ENCODE results near the gene LYG2.
A peak's percentile ranks its signal among the peaks of the same experiment; 100 is the strongest.

Gene LYG2

DNA sequence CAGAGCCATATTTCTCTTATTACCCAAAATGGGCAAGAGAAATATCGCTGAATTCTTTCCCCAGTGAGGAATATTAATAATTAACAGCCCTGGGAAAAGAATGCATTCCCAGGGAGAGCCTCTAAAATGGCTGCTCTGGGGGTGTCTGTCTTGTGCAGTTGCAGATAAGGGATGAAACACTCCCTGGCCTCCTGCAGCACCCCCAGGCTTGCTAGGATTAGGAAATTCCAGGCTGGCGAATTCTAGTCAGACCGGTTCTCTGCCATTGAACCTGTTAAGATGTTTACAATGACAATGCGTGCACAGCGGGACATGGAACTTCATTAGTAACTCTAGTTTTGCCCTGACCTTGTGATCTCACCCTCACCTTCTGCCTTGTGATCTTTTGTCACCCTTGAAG lies 50.0 kb downstream of the LYG2 start (continued):
- TF ChIP-seq, protein P1, sequence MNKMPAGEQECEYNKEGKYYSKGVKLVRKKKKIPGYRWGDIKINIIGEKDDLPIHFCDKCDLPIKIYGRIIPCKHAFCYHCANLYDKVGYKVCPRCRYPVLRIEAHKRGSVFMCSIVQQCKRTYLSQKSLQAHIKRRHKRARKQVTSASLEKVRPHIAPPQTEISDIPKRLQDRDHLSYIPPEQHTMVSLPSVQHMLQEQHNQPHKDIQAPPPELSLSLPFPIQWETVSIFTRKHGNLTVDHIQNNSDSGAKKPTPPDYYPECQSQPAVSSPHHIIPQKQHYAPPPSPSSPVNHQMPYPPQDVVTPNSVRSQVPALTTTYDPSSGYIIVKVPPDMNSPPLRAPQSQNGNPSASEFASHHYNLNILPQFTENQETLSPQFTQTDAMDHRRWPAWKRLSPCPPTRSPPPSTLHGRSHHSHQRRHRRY (tag by site-specific recombination; IDR thresholded peaks at IDR 0.05) = no peak
- TF ChIP-seq, protein P2, sequence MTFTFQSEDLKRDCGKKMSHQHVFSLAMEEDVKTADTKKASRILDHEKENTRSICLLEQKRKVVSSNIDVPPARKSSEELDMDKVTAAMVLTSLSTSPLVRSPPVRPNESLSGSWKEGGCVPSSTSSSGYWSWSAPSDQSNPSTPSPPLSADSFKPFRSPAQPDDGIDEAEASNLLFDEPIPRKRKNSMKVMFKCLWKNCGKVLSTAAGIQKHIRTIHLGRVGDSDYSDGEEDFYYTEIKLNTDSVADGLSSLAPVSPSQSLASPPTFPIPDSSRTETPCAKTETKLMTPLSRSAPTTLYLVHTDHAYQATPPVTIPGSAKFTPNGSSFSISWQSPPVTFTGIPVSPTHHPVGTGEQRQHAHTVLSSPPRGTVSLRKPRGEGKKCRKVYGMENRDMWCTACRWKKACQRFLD (tag by site-specific recombination; IDR thresholded peaks at IDR 0.05) = no peak
- TF ChIP-seq KLF7 (tag by site-specific recombination; IDR thresholded peaks at IDR 0.05; ENCODE audit: borderline replicate concordance) (no peak), ZNF560 (tag by site-specific recombination; IDR thresholded peaks at IDR 0.05; ENCODE audit: borderline replicate concordance) (no peak), ZNF223 (tag by site-specific recombination; IDR thresholded peaks at IDR 0.05) (no peak), ZNF132 (tag by site-specific recombination; IDR thresholded peaks at IDR 0.05; ENCODE audit: borderline replicate concordance) (no peak), ZNF19 (tag by site-specific recombination; IDR thresholded peaks at IDR 0.05; ENCODE audit: low read depth) (no peak), ZSCAN30 (tag by site-specific recombination; IDR thresholded peaks at IDR 0.05) (no peak), ZNF658 (tag by site-specific recombination; IDR thresholded peaks at IDR 0.05) (no peak), ZNF510 (tag by site-specific recombination; IDR thresholded peaks at IDR 0.05; ENCODE audit: insufficient replicate concordance) (no peak), ZNF768 (tag by site-specific recombination; IDR thresholded peaks at IDR 0.05) (no peak), ZNF157 (tag by site-specific recombination; IDR thresholded peaks at IDR 0.05) (no peak)
- TF ChIP-seq, protein P3, sequence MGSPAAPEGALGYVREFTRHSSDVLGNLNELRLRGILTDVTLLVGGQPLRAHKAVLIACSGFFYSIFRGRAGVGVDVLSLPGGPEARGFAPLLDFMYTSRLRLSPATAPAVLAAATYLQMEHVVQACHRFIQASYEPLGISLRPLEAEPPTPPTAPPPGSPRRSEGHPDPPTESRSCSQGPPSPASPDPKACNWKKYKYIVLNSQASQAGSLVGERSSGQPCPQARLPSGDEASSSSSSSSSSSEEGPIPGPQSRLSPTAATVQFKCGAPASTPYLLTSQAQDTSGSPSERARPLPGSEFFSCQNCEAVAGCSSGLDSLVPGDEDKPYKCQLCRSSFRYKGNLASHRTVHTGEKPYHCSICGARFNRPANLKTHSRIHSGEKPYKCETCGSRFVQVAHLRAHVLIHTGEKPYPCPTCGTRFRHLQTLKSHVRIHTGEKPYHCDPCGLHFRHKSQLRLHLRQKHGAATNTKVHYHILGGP (tag by site-specific recombination; IDR thresholded peaks at IDR 0.05) = no peak
- TF ChIP-seq, protein P4, sequence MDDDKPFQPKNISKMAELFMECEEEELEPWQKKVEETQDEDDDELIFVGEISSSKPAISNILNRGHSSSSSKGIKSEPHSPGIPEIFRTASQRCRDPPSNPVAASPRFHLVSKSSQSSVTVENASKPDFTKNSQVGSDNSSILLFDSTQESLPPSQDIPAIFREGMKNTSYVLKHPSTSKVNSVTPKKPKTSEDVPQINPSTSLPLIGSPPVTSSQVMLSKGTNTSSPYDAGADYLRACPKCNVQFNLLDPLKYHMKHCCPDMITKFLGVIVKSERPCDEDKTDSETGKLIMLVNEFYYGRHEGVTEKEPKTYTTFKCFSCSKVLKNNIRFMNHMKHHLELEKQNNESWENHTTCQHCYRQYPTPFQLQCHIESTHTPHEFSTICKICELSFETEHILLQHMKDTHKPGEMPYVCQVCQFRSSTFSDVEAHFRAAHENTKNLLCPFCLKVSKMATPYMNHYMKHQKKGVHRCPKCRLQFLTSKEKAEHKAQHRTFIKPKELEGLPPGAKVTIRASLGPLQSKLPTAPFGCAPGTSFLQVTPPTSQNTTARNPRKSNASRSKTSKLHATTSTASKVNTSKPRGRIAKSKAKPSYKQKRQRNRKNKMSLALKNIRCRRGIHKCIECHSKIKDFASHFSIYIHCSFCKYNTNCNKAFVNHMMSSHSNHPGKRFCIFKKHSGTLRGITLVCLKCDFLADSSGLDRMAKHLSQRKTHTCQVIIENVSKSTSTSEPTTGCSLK (tag by site-specific recombination; IDR thresholded peaks at IDR 0.05) = no peak

DNA sequence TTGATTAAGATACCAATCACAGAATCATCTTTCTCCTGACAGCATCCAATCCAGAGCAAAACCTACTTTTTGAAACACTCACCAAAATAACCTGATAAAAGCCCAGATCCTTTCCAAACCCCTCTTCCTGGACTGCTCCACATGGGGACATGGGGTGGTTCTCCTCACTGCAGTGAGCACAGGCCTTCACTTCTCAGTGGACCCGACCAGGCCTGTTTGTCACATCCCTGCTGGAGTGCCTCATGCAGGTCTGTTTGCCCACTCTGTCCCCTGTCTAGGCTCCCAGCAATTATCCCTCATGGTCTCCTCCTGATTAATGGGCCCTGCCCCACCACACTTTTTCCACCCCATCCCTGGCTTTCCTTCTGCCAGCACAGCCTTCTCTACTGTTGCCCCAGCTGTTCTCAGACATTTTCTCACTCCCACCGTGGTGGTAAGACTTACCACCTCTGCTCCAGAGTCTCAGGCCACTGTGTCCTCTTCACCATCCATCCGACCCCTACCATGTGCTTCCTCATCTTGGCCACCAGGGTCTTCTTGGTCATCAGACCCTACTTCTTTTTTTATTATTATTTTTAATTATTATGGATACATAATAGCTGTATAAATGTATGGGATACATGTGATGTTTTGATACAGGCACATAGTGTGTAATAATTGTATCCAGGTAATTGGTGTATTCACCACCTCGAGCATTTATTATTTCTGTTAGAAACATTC lies 53.3 kb downstream of the LYG2 start:
- Histone ChIP-seq H3K9me3 (ENCODE audit: control insufficient read depth, insufficient read depth, low read depth, low read length) (no peaks in the 10 kb centered on the region), H3K27ac (ENCODE audit: extremely low read depth, low read depth, low read length) (no peak overlapping the region), H3K4me1 (ENCODE audit: control insufficient read depth, insufficient read depth, low read length) (no peaks in the 10 kb centered on the region), H3K4me3 (ENCODE audit: low read depth, low read length) (no peak overlapping the region), H3K36me3 (ENCODE audit: control insufficient read depth in 2 of 2, insufficient read depth in 1 of 2, low read length in 2 of 2) (peaks cover 3 to 31% of the 10 kb centered on the region in 2 experiments; a peak in 2 of 3 replicates)
- CTCF ChIA-PET = no interaction called here
- POLR2A ChIA-PET = no interaction called here
- TF ChIP-seq, protein P5, sequence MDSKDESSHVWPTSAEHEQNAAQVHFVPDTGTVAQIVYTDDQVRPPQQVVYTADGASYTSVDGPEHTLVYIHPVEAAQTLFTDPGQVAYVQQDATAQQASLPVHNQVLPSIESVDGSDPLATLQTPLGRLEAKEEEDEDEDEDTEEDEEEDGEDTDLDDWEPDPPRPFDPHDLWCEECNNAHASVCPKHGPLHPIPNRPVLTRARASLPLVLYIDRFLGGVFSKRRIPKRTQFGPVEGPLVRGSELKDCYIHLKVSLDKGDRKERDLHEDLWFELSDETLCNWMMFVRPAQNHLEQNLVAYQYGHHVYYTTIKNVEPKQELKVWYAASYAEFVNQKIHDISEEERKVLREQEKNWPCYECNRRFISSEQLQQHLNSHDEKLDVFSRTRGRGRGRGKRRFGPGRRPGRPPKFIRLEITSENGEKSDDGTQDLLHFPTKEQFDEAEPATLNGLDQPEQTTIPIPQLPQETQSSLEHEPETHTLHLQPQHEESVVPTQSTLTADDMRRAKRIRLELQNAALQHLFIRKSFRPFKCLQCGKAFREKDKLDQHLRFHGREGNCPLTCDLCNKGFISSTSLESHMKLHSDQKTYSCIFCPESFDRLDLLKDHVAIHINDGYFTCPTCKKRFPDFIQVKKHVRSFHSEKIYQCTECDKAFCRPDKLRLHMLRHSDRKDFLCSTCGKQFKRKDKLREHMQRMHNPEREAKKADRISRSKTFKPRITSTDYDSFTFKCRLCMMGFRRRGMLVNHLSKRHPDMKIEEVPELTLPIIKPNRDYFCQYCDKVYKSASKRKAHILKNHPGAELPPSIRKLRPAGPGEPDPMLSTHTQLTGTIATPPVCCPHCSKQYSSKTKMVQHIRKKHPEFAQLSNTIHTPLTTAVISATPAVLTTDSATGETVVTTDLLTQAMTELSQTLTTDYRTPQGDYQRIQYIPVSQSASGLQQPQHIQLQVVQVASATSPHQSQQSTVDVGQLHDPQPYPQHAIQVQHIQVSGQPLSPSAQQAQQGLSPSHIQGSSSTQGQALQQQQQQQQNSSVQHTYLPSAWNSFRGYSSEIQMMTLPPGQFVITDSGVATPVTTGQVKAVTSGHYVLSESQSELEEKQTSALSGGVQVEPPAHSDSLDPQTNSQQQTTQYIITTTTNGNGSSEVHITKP (tag by site-specific recombination; IDR thresholded peaks at IDR 0.05) = 0 out of 2 replicates have a peak, but pooled peaks have one; percentile 18
- no peak for TF ChIP-seq GFI1B (tag by site-specific recombination; IDR thresholded peaks at IDR 0.05)

Measured in HEK293 (cell line).